Activated gamma-delta T cell treated with anti-CD3 and anti-CD28 coated beads, Interleukin-2, amount 50 U/mL, for 16 hours (primary cell): Measurements from ENCODE around the gene EFEMP1.

Source experiments
- DNase-seq: peaks from one replicate; pipeline ENCODE4 v3.0.0-alpha.2; 2020; ENCODE audit warnings: low read depth

Gene EFEMP1

GRCh38 chr2:55898386-55899040, 25.1 kb downstream of the EFEMP1 start:
- DNase-seq: no peak

- DNase-seq: no peak
These were observed 26.9 kb downstream of the EFEMP1 start for GRCh38 chr2:55896633-55897032.

DNA sequence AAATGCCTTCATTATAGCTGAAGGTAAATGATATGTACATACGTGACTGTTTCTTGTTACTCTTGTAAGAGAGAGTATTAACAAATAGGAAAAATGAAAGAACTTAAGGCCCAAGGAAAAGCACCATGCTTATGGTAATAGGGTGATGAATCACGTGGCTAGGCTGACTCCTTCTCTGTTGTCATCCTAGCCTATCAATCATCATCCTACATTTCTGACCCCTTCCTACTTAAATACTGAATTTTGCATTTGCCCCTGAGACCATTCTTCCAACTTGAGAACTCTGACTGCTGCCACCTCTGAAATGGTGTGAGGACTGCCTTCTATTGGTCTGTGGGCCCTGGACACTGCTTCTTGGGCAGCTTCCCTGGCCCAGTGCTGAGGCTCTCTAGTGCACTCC, 28.9 kb downstream of the EFEMP1 start:
- no peak for DNase-seq

DNA sequence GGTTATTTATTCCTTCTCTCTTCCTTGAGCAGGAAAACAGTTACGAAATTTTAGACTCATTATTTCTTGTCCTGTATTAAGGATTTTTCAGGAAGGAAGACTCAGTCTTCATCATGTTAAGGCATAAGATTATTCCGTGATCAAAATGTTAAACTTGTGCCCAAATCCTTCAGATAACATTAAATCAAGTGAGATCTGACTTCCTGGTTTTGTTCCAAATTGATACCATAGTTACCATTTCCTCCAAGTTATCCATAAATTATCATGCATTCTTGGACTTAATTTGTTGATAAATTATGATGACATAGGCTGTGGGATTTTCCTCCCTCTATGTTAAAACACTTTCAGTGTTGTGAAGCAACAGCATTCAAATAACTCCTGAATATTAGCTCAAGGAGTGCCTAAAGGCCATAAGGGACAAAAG, 31.9 kb downstream of the EFEMP1 start:
- DNase-seq: no peak

DNA sequence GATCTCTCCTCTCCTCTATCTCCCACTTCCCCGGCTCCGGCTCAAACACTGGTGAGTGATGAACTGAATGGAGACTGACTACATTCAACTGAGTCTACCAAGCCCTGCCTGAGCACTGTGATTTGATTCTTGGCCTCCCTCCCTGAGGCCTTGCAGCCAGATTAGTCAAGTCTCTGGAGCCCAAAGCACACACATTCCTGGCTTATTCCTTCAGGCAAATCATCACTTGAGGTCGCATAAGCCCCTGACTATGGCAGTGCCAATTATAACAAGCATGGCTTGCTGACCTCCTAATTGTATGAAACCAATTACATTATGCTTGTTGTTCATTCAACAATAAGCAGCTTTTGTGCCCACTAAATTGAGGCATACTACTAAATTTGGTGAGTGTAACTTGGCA, 34.6 kb downstream of the EFEMP1 start:
- DNase-seq: no peak

DNA sequence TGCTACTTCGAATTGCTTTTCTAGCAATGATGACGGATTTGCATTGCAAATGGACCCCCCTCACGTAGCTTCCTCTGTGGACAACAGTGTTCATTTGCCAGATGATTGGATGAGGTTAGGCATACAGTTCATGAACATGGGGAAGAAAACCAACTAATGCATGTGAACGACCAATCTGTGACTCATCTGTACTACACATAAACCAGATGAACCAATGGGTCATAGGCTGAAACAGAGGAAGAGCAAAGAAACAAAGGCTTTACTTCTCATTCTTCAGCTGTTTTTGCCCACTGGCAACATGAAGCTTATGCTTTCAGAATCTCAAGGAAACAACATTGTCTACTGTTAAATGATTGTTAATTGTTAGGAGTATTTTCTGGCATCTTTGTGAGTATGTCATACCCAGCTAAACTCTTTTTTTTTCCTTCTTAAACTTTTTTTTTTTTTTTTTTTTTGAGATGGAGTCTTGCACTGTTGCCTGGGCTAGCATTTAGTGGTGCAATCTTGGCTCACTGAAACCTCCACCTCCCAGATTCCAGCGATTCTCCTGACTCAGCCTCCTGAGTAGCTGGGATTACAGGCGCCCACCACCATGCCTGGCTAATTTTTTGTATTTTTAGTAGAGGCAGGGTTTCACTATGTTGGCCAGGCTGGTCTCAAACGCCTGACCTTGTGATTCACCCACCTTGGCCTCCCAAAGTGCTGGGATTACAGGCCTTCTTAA, 35.5 kb downstream of the EFEMP1 start:
- DNase-seq: no peak

DNA sequence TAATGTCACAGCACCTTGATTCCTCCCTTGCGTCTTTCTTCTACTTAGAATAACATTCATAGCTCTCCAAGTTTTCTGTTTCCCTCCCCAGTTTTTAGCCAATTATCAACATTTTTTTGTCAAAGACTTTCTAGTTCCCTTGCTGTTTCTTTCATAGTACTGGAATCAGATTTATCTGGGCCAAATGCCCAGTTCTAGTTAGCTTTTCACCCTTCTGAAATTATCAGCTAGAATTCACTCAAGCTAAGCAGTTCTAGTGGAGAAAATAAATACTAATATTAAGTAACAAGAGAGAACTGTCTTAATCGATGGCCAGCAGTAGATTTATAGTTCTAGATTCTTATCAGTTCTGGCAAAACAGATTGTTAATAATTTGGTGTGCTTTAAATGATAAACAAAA, 36.2 kb downstream of the EFEMP1 start:
- no peak for DNase-seq

DNA sequence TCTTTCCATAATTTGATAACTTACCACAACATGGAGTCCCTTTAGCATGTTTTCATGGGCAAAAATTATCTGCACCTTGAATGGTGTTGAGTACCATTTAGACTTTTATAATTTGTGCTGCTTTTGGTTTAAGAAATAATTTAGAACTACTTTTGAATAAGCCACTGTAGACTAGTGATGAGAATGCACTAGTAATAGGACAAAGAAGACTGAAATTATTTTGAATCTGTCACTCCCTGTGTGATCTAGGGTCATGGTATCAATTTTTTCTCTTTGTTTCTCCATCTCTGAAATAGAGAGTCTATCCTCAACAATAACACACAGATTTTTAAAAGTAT, 37.7 kb downstream of the EFEMP1 start:
- DNase-seq: no peak

DNA sequence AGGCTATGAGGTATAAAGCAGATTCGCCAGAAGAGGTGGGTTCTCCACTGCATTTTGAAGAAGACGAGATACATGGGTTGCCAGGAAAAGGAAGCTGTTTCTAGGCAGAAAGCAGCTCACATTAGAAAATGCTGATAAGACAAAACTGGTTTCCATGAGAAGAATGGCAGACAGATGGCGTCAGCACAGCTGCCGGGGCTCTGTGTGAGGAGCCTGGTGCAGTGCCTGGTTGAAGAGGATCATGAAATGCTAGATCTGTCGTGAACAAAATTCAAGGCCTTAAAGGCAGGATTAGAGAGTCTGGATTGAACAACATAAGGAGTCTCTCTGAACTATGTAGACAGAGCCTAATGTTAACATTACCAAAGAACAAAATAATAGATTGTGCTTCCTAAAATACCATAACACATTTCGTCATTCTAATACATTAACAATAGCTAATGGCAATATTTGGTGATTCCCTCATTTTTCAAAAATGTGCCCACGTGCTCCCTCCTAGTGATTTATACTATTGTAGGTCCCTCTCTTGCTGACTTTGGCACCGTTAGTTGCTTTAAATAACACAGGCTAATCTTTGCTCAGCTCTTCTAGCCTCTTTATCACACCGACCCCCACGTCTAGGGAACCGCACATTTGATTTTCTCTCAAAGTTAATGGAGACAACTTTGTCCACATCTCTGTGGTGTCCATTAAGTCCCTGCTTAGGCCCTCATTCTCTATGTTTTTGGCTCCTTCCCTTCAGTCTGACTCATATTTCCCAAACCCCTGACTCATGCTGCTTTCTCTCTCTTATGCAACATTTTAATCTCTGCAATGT, 38.2 kb downstream of the EFEMP1 start:
- no peak for DNase-seq

GRCh38 chr2:55883829-55884228, 39.8 kb downstream of the EFEMP1 start:
- no peak for DNase-seq

DNA sequence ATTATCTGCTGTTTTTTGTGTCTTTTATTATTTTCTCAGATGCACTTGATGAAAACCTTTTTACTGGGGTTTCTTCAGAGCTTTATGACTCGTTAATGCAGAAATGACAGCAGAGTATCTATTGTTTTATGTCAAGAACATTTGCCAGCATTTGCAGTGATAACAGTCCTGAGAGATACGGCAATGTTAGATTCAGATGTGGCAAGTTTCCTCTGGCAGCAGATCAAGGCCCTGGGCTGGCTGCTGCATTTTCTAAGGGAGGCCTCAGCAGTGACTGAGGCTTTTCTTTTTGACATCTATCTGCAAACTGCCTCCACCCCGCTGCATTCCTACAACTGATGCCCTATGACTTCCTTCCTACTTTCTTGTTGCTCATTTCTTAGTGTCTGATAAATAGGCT, 40.2 kb downstream of the EFEMP1 start:
- no peak for DNase-seq

DNA sequence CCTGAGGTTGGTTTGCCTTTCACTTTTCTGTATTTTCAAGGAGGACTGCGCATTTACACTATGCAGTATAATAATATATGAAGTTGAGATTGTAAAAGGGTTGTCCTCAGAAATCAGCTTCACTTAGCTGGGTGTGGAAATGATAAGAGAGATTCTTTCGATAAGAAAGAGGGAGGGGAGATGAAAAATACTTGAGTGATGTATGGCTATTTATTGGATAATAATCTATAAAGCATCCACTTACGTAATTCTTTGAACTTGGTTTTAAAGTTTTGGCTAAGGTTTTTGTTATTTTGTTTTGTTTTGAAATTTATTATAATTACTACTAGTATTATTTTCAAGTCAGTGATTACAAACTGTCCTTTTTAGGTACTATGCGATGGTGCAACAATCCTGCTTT, 40.6 kb downstream of the EFEMP1 start:
- DNase-seq: no peak

GRCh38 chr2:55880416-55881143, 43.0 kb downstream of the EFEMP1 start:
- DNase-seq: no peak

GRCh38 chr2:55879976-55880375, 43.6 kb downstream of the EFEMP1 start:
- DNase-seq: no peak

DNA sequence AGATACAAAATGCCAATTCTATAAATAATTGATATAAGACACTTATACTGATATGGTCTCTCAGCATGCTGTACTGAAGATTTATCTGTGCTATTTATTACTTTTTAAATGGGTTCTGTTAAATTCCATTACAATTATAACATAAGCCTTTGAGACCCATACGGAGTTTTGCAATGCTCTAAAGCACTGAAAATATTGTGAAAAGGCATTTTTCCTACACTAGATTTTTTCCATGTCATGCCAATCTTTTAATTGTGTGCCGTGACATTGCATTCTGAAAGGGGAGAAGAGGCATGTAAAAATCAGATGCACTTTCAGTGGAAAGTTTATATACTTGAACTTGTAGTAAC, 46.5 kb downstream of the EFEMP1 start:
- no peak for DNase-seq

GRCh38 chr2:55876429-55877086, 47.0 kb downstream of the EFEMP1 start:
- no peak for DNase-seq

GRCh38 chr2:55875434-55876135, 48.0 kb downstream of the EFEMP1 start:
- no peak for DNase-seq

DNA sequence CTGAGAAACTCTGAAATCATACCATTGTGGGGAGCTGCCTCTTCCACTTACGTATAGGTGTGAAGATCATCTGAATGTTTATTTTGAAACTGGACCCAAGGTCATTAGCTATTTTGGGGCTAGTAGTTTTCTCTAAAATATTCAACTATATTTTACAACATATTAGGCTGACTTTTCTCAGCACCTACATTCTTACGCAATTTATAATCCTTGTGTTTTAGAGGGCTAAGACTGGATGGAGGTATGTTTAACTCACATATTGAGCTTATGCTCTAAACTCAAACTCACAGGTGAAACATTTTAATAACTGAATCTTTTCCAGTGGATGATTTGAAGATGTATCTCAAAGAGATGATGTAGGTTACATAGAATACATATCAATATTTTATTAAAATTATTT, 49.2 kb downstream of the EFEMP1 start:
- DNase-seq: no peak

DNA sequence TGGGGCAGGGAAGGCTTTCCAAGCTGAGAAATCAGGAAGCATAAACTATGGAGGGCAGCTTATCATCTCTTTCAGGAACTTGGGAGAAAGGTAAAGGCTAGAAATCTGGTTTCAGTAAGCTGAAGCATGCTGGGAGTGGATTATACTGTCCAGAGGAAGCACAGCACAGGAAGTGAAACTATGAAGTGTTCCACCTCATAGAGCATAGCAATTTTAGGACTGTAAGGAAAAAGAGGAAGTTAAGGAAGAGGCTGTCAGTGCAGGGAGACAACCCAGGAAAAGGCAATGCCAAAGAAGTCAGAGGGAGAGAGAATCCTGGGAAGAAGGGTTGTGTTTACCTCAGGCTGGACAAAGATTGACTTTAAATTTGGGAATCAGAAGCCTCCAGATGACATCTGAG, 51.9 kb downstream of the EFEMP1 start:
- no peak for DNase-seq

- DNase-seq: no peak
These were observed 53.8 kb downstream of the EFEMP1 start for GRCh38 chr2:55869637-55870325.
